Keratinocyte (primary cell): Measurements from ENCODE around the gene PSMC4.

Source experiments
- EZH2 ChIP-seq: IDR thresholded peaks from one replicate; pipeline ENCODE4 v1.6.1; 2012; ENCODE audit warnings: inconsistent platforms, mild to moderate bottlenecking, low read length, moderate library complexity
- TF ChIP-seq, protein P1 (sequence below), 3 experiments: IDR thresholded peaks in 1 of 3; conservative IDR thresholded peaks in 1 of 3; optimal IDR thresholded peaks in 1 of 3; 2 replicates in 2 of 3; 3 replicates in 1 of 3; pipeline versions ENCODE3 to v1.5.1; 2011; ENCODE audit warnings: low read length in 3 of 3, mild to moderate bottlenecking in 3 of 3, moderate library complexity in 2 of 3, control low read depth in 1 of 3, inconsistent platforms in 1 of 3; ENCODE audit not compliant: insufficient read depth in 2 of 3; ENCODE audit errors: extremely low read depth in 1 of 3

DNA sequence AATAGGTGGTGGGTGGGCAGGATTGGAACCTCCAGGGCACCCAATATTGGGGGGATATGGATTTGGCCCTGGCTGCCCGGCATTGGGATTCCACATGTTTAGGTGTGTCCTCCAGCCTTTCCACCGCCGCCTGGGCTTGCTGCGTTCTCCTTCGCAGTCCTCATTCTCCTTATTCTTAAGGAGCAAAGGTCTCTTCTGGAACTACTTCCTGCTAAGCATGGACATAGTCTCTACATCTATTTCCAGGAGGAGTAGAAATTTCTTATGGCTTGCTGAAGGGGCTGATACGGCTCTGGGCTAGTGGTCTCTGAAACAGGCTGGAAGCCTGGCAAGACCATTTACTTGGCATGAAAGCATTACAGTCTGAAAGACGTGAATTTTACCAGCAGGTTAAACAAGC lies 27.4 kb upstream of the PSMC4 start:
- TF ChIP-seq, protein P1, sequence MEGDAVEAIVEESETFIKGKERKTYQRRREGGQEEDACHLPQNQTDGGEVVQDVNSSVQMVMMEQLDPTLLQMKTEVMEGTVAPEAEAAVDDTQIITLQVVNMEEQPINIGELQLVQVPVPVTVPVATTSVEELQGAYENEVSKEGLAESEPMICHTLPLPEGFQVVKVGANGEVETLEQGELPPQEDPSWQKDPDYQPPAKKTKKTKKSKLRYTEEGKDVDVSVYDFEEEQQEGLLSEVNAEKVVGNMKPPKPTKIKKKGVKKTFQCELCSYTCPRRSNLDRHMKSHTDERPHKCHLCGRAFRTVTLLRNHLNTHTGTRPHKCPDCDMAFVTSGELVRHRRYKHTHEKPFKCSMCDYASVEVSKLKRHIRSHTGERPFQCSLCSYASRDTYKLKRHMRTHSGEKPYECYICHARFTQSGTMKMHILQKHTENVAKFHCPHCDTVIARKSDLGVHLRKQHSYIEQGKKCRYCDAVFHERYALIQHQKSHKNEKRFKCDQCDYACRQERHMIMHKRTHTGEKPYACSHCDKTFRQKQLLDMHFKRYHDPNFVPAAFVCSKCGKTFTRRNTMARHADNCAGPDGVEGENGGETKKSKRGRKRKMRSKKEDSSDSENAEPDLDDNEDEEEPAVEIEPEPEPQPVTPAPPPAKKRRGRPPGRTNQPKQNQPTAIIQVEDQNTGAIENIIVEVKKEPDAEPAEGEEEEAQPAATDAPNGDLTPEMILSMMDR (optimal IDR thresholded peaks at IDR 0.05 in 1 of 3, IDR thresholded peaks at IDR 0.05 in 1 of 3, conservative IDR thresholded peaks at IDR 0.05 in 1 of 3; ENCODE audit: extremely low read depth in 1 of 3, insufficient read depth in 2 of 3, low read length in 3 of 3) = no peak
- no peak for TF ChIP-seq EZH2
